Muscle of leg (tissue), 11 donors: Measurements from ENCODE around the gene ATP5F1C. TPM values are rescaled to one million over a fixed set of nuclear protein-coding genes. Genes with fewer than 3 reads are reported as not detected.

ENCODE experiments used
- DNase-seq: peaks from one replicate; pipeline ENCODE4 v3.0.0; 2013
- H3K27ac ChIP-seq: one replicate; pipeline ENCODE4 v1.5.1; 2013; ENCODE audit warnings: mild to moderate bottlenecking, low read length, control low read depth
- H3K27me3 ChIP-seq: one replicate; pipeline ENCODE4 v1.6.1; 2013; ENCODE audit warnings: low read length; ENCODE audit not compliant: control insufficient read depth, insufficient read depth
- H3K36me3 ChIP-seq: one replicate; pipeline ENCODE4 v1.6.1; 2013; ENCODE audit warnings: low read length; ENCODE audit not compliant: control insufficient read depth, insufficient read depth
- H3K4me1 ChIP-seq: one replicate; pipeline ENCODE4 v1.6.1; 2013; ENCODE audit warnings: low read length; ENCODE audit not compliant: control insufficient read depth, insufficient read depth
- H3K4me3 ChIP-seq: one replicate; pipeline ENCODE4 v1.5.1; 2013; ENCODE audit warnings: low read length, control low read depth
- H3K9me3 ChIP-seq: replicated peaks from 2 replicates; pipeline ENCODE4 v1.6.1; 2013; ENCODE audit warnings: low read depth, low read length; ENCODE audit not compliant: control insufficient read depth
- WGBS: methylation state at CpG from one replicate; pipeline ENCODE4 v1.1.5; 2013; ENCODE audit warnings: missing lambda C conversion rate; ENCODE audit not compliant: insufficient coverage; 5-methylcytosine and 5-hydroxymethylcytosine counted together
- polyA plus RNA-seq, 8 donors: library from polyadenylated mRNA; unstranded; fragments of 120-200 nt; gene quantifications; one replicate each; pipeline versions ENCODE4 v1.2.1 to v1.2.3, GENCODE V29; 2013; ENCODE audit warnings: inconsistent platforms in 1 of 8, low replicate concordance in 1 of 8; ENCODE audit not compliant: insufficient read length in 8 of 8, insufficient read depth in 1 of 8
- total RNA-seq: library from RNA; stranded (reverse); fragments of 120-200 nt; gene quantifications from one replicate; pipeline ENCODE4 v1.2.4, GENCODE V29; 2013

ATP5F1C gene
- total and polyA plus RNA-seq, 9 donors, result 224 to 265 (median 253) TPM

DNA sequence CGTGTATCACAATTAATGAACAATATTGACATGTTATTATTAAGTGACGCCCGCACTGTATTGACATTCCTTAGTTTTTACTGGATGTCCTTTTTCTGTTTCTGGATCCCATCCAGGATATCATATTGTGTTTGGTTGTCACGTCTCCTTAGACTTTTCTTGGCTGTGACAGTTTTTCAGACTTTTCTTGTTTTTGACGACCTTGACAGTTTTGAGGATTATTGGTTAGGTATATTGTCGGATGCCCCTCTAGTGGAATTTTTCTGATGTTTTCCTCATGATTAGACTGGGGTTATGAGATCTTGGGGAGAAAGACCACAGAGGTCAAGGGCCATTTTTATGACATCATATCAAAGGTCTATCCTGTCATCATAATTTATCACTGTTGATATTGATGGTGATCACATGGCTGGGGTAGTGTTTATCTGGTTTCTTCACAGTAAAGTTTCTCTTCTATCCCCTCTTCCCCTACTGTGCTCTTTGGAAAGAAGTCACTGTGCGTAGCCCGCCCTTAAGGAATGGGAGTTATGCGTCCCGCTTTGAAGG lies 41.4 kb downstream of the ATP5F1C start:
- H3K9me3 ChIP-seq, result no peaks in the 10 kb centered on the region
- H3K4me3 ChIP-seq, result no peak overlapping the region

DNA sequence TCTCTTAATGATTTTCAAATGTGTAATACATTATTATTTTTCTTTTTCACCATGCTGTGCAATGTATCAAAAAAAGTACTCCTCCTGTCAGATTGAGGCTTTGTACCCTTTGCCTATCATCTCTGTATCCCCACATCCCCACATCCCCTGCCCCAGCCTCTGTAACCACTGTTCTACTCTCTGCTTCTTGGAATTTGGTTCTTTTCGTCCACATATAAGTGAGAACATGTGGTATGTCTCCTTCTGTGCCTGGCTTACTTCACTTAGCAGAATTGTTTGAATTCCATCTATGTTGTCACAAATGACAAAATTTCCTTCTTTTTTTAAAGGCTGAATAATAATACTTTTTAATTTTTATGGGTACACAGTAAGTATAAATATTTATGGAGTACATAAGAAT lies 44.1 kb downstream of the ATP5F1C start:
- Histone ChIP-seq H3K4me3 (no peak overlapping the region), H3K9me3 (no peaks in the 10 kb centered on the region), H3K4me1 (peaks cover 3% of the 10 kb centered on the region), H3K27ac (no peak overlapping the region), H3K36me3 (peaks cover under 1% of the 10 kb centered on the region), H3K27me3 (no peaks in the 10 kb centered on the region)
- WGBS, result no CpG with 5 or more reads among the region's 1 CpG
- DNase-seq, result no peak

More for the DNA sequence above, 41.4 kb downstream of the ATP5F1C start:
- H3K27ac ChIP-seq, result no peak overlapping the region
- peaks cover 8% of the 10 kb centered on the region for H3K36me3 ChIP-seq
- H3K4me1 ChIP-seq, result no peaks in the 10 kb centered on the region
- WGBS, result no CpG with 5 or more reads among the region's 10 CpGs
- H3K27me3 ChIP-seq, result no peaks in the 10 kb centered on the region
- DNase-seq, result no peak

GRCh38 chr10:7833210-7833609 lies 45.2 kb downstream of the ATP5F1C start:
- Histone ChIP-seq H3K36me3 (no peaks in the 10 kb centered on the region), H3K27ac (no peak overlapping the region), H3K27me3 (no peaks in the 10 kb centered on the region), H3K9me3 (no peaks in the 10 kb centered on the region), H3K4me1 (peaks cover 3% of the 10 kb centered on the region), H3K4me3 (no peak overlapping the region)
- no peak for DNase-seq

- DNase-seq, result no peak
Measured at GRCh38 chr10:7834262-7834661, 46.3 kb downstream of the ATP5F1C start.

GRCh38 chr10:7836571-7836970 lies 48.6 kb downstream of the ATP5F1C start:
- Histone ChIP-seq H3K27ac (no peak overlapping the region), H3K9me3 (no peaks in the 10 kb centered on the region), H3K4me3 (no peak overlapping the region), H3K27me3 (no peaks in the 10 kb centered on the region), H3K36me3 (no peaks in the 10 kb centered on the region), H3K4me1 (peaks cover 3% of the 10 kb centered on the region)
- 100% methylated on average over 1 of the region's 2 CpGs for WGBS
- no peak for DNase-seq

More at GRCh38 chr10:7834262-7834661, 46.3 kb downstream of the ATP5F1C start:
- Histone ChIP-seq H3K27ac (peak overlapping the region; percentile 22), H3K9me3 (no peaks in the 10 kb centered on the region), H3K27me3 (no peaks in the 10 kb centered on the region), H3K4me3 (no peak overlapping the region), H3K4me1 (peaks cover 3% of the 10 kb centered on the region), H3K36me3 (no peaks in the 10 kb centered on the region)
- no CpG with 5 or more reads among the region's 3 CpGs for WGBS

DNA sequence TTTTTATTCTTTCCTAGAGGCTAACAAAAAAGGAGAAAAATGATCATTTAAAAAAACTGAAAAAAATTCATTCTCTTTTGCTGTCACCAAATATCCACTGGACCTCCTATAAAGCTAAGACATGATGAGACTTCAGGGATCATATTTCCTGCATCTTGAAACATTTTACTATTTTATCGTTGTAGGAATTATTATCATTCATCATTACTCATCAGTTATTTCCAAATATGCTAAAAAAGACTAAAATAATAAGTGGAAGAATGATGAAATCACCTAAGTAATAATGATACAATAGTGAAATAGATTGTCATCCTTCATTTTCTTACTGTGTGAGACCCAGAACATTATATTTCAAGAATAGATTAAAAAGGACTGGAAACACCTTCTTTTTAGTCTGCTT lies 58.6 kb downstream of the ATP5F1C start:
- H3K27me3 ChIP-seq, result no peaks in the 10 kb centered on the region
- H3K27ac ChIP-seq, result no peak overlapping the region
- no peaks in the 10 kb centered on the region for H3K9me3 ChIP-seq
- no CpG with 5 or more reads among the region's 1 CpG for WGBS
- H3K4me1 ChIP-seq, result no peaks in the 10 kb centered on the region
- DNase-seq, result no peak
- H3K4me3 ChIP-seq, result no peak overlapping the region
- no peaks in the 10 kb centered on the region for H3K36me3 ChIP-seq

GRCh38 chr10:7853226-7853842 lies 65.4 kb downstream of the ATP5F1C start:
- Histone ChIP-seq H3K4me3 (no peak overlapping the region), H3K27ac (no peak overlapping the region), H3K27me3 (no peaks in the 10 kb centered on the region), H3K36me3 (no peaks in the 10 kb centered on the region), H3K9me3 (no peaks in the 10 kb centered on the region), H3K4me1 (no peaks in the 10 kb centered on the region)
- no peak for DNase-seq
- 60% methylated on average over 1 of the region's 4 CpGs for WGBS

GRCh38 chr10:7853890-7854289 lies 65.9 kb downstream of the ATP5F1C start:
- DNase-seq, result no peak
- H3K36me3 ChIP-seq, result no peaks in the 10 kb centered on the region
- whole genome bisulfite sequencing, result no CpG with 5 or more reads among the region's 3 CpGs
- no peak overlapping the region for H3K27ac ChIP-seq
- no peaks in the 10 kb centered on the region for H3K4me1 ChIP-seq
- no peaks in the 10 kb centered on the region for H3K27me3 ChIP-seq
- H3K9me3 ChIP-seq, result no peaks in the 10 kb centered on the region
- no peak overlapping the region for H3K4me3 ChIP-seq

GRCh38 chr10:7855205-7855604 lies 67.2 kb downstream of the ATP5F1C start:
- Histone ChIP-seq H3K9me3 (no peaks in the 10 kb centered on the region), H3K4me3 (no peak overlapping the region), H3K27me3 (no peaks in the 10 kb centered on the region), H3K27ac (no peak overlapping the region), H3K36me3 (no peaks in the 10 kb centered on the region), H3K4me1 (no peaks in the 10 kb centered on the region)
- no peak for DNase-seq
- 50% methylated on average over 1 of the region's 4 CpGs for WGBS

DNA sequence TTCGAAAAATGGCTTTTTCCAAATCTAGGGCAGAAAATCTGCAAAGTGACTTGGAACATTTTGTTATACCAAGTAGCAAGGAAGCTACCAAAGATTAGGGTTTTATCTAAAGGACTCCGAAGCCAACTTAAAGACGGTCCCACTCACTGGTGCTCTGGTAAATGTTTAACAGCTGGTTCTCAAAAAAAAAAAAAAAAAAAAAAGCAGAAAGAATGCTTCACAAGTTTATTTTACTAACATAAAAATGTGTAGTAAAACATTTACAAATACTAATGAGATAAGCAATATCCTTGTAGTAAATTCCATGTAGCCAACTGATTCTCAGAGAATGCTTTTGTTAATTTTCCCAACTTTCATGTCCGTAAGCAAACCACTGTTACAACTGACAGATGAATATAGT lies 68.7 kb downstream of the ATP5F1C start:
- DNase-seq, result no peak
- no peaks in the 10 kb centered on the region for H3K27me3 ChIP-seq
- H3K4me1 ChIP-seq, result no peaks in the 10 kb centered on the region
- no peak overlapping the region for H3K27ac ChIP-seq
- no CpG with 5 or more reads among the region's 4 CpGs for WGBS
- H3K9me3 ChIP-seq, result peaks cover 6% of the 10 kb centered on the region
- no peak overlapping the region for H3K4me3 ChIP-seq
- no peaks in the 10 kb centered on the region for H3K36me3 ChIP-seq

GRCh38 chr10:7857262-7857661 lies 69.3 kb downstream of the ATP5F1C start:
- no peak for DNase-seq
- Histone ChIP-seq H3K4me1 (no peaks in the 10 kb centered on the region), H3K4me3 (no peak overlapping the region), H3K27me3 (no peaks in the 10 kb centered on the region), H3K36me3 (no peaks in the 10 kb centered on the region), H3K27ac (no peak overlapping the region), H3K9me3 (peaks cover 9% of the 10 kb centered on the region)
- WGBS, result no CpG with 5 or more reads among the region's 4 CpGs
